GM21576 (cell line): Measurements from ENCODE around the gene VPS50.

Experiments used
- ATAC-seq: cut with Tn5 transposase; IDR thresholded peaks from one replicate; pipeline ENCODE4 v1.9.1; 2021; ENCODE audit warnings: mild to moderate bottlenecking, moderate library complexity; ENCODE audit not compliant: unreplicated experiment

Gene VPS50

DNA sequence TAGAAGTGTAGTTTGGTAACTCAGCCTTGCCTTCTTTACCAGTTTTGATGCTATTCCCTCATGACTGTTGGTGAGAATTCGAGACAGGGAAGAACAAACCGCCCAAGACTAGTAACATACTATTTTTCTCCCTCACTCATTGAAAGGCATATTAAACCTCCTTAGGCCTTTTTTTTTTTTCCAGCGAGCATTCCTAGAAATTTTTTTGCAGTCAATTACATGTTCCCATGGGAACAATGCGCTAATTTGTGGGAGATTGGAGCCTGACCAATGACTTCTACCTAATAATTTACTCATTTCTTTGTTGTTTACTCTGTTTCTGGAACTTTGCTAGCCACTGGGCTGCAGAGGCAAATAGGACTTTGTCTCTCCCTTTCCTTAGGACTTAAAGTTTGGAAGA is 6.0 kb downstream of the VPS50 start:
- ATAC-seq, result no peak

- ATAC-seq, result no peak
Measured at GRCh38 chr7:93238748-93239147, 6.6 kb downstream of the VPS50 start.

- no peak for ATAC-seq
Measured at GRCh38 chr7:93239824-93240223, 7.7 kb downstream of the VPS50 start.

DNA sequence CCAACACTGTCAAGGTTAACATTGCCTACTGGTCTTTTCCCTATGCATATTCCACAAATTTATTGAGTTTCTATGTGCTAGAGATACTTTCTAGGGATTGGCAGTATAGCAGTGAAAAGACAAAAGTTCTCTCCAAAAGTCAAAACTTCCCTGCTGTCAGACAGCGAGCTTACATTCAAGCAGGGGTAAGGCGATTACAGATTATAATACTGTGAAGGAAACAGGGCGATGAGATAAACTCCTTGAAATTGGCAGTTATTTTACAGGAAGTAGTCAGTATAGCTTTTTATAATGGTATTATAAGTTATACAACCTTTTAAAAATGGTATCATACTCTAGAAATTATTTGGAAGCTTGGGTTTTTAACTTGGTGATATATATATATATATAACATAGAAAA is 9.9 kb downstream of the VPS50 start:
- no peak for ATAC-seq

DNA sequence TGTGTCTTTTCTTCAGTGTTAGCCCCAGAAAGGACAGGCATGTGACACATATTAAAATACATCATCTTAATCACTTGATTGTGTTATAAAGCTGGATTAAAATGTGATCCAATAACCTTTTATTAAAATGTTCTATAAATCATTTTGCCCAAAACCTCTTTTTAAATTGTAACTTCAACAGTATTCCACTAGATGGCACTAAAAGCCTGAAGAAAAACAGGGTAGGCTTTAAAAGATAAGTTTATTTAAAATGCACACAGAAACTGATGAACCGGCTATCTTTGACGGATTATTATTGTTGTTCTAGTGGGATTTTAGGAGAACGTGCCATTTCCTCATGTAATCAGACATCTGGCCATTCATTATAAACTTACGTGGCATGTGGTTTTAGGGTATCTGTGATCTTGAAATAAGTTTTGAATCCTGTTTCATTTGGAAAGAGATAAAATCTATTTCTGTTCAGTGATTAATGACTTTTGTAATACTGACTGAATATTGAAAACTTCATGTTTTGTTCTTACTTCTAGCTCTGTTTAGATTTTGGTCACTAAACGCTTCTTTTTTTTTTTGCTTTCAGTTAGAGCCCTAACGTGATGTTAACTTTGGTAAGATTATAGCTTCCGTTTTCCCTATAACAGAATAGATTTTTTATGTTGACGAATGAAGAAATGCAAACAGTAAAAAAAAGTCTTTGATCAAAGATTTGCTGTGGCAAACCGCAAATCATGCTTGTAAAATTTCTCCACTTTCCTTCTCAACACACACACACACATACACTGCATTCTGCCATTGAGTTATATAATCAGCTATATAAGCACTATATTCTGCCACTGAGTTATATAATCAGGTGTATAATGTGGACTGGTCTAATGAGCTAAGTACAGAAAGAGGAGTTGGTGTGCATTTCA is 13.6 kb downstream of the VPS50 start:
- no peak for ATAC-seq

- no peak for ATAC-seq
Measured at GRCh38 chr7:93249491-93250148, 17.5 kb downstream of the VPS50 start.

- ATAC-seq, result no peak
Measured at GRCh38 chr7:93258661-93259060, 26.5 kb downstream of the VPS50 start.

DNA sequence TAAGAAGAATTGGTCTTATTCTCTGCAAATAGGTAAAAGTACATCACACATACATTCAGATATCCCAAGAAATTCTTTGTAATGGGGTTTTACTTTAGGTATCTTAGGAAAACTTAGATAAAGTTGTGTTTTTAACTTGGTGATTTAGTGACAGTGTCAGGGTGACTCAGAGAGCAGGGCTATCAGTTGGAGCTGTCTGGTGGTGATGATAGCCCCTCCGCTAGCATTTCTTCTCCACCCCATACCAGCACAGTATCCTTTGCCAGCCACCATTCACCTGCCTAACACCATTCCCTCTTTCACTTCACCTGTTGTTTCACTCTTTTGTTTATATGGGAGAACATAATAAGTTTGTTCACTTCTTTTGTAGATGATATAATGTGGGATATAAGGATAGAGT is 30.4 kb downstream of the VPS50 start:
- no peak for ATAC-seq

DNA sequence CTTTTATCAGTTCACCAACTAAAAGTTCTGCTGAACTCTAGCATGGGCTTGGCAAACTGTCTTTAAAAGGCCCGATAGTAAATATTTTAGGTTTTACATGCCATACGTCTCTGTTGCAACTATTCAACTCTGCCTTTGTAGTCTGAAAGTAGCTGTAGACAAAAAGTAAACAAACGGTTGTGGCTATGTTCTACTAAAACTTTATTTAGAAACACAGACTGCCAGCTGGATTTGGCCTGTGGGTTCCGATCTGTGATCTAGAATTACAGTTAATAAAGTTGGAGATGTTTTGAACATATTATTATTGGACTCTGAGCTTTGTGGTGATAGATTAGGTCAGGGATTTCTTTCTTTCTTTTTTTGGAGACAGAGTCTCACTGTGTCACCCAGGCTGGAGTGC is 33.1 kb downstream of the VPS50 start:
- ATAC-seq, result no peak

DNA sequence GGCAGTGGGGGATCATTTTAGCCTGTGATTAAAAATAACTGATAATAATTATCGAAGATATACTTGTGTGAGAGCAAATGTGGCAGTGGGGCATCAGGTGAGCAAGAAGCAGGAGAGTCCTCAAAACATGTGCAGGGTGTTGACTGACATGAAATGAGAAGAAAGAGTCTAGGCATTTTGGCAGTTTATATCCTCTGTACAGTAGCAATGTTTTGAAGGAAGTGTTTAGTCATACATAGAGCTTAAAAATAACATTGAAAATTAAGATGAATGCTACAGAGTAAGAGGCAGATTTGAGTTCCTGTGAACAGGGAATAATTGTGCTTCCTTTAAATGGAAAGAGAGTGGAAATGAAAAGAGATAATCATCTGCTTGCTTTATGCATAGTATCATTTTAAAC is 47.4 kb downstream of the VPS50 start:
- ATAC-seq, result no peak

GRCh38 chr7:93284908-93285307 is 52.7 kb downstream of the VPS50 start:
- ATAC-seq, result no peak

- no peak for ATAC-seq
Measured at GRCh38 chr7:93293229-93293628, 61.1 kb downstream of the VPS50 start.

DNA sequence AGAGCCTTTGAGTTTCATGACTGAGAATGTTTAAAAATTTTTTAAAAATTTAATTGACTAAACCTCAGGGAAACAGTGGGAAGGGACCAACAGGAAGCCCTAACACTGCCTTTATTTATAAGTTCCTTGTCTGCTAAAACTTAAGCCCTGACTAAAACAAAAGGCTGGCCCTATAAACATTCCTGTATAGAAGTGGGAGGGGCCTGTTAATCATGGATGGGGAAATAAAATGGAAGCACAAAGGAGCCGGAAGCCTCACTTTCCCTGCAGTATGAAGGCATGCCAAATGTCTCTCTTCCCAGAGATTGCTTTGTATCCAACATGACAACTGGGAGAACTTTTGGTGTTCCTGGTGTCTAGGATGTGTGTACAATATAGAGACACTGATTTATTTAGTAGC is 66.0 kb downstream of the VPS50 start:
- ATAC-seq, result no peak

- ATAC-seq, result no peak
Measured at GRCh38 chr7:93298671-93299070, 66.5 kb downstream of the VPS50 start.

DNA sequence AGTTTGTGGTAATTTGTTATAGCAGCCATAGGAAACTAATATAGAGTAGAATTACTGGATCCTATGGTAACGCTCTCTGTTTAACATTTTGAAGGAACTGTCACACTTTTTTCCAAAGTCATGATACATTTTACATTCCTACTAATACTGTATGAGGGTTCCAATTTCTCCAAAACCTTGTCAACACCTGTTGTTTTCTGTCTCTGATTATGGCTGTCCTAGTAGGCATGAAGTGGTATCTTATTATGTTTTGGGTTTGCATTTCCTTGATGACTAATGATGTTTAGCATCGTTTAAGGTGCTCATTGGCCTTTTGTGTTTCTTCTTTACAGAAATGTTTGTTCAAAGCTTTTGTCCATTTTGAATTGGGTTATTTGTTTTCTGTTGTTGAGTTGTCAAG is 69.6 kb downstream of the VPS50 start:
- no peak for ATAC-seq

GRCh38 chr7:93307131-93307660 is 75.0 kb downstream of the VPS50 start:
- no peak for ATAC-seq

GRCh38 chr7:93307943-93308342 is 75.8 kb downstream of the VPS50 start:
- no peak for ATAC-seq

DNA sequence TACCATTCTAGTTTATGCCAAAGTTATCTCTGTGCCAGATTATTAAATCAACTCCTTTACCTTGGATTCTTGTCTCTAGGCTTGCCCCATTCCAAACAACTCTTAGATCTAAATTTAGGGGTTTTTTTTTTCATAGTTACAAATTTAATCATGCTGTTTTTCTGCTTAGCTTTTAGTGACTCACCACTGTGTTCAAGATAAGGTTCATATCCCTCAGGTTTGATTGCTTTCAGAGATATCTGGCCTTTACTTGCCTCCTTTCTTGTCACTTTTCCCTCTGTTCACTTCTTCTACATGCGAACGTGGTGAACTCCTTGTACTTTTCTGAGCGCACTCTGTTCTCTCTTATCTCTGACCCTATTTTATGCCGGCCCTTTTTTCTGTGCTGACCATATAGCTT is 78.2 kb downstream of the VPS50 start:
- ATAC-seq, result no peak

- no peak for ATAC-seq
Measured at GRCh38 chr7:93314449-93314848, 82.3 kb downstream of the VPS50 start.

DNA sequence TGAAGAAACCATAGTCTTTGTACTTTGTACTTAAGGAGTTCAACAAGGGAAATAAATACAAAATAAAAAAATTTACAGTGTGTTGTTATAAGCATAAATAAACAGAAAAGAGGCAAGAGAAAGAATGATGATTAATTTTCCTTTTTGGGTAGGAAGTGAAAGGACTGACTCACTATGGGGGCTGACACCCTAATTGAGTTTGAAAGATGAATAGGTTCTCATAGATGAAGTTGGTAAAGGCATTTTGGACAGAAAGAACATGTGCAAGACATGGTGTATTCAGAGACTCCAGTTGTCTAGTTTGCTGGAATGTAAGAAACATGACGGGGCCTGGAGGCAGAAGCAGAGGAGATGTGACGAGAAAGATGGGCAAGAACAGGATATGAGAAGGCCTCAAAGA is 83.7 kb downstream of the VPS50 start:
- ATAC-seq, result no peak

DNA sequence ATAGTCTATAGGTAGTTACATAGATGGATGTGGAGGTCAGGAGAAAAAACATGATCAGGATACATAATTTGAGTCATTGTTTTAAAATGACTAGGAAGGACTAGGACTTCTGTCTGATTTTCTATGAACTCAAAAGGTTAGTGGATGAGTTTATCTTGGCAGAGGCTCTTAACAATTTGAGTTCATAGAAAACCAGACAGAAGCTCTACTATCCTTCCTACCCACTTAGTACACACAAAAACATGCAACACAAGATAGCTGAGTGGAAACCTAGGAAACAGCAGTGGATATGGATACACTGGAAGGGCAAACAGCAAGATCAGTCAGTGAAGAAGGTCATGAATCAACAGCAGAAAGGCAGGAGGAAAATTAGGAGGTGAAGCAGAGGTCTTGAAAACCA is 84.6 kb downstream of the VPS50 start:
- ATAC-seq, result no peak

DNA sequence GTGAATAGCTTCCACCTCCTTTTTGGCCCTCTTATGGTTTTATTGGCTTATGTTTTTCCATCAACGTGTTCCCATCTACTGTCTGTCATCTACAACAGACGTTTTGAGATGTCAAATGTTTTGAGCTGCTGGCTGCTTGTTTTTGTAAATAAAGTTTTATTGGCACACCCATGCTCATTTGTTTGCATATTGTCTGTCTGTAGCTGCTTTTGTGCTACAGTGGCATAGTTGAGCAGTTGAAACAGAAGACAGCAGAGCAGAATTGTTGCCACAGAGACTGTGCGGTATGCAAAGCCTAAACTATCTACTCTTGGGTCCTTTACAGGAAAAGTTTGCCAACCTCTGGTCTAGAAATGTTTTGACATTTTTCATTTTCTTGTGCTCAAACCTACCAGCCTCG is 88.7 kb downstream of the VPS50 start:
- no peak for ATAC-seq
